Ovary (tissue), 9 donors: ENCODE results near the gene GRK5. TPM values are rescaled to one million over a fixed set of nuclear protein-coding genes. Genes with fewer than 3 reads are reported as not detected.

ENCODE experiments used
- DNase-seq, 5 donors: peaks; one replicate each; pipeline ENCODE4 v3.0.0-alpha.2; 2019 to 2020
- H3K27ac ChIP-seq, 2 donors: fragments of 200-600 bp; one replicate each; pipeline versions ENCODE4 v1.5.1 to v1.8.0; 2019 to 2022
- H3K27me3 ChIP-seq: fragments of 200-600 bp; one replicate; pipeline ENCODE4 v1.8.0; 2022
- H3K36me3 ChIP-seq: fragments of 200-600 bp; sonication (generic); one replicate; pipeline ENCODE4 v1.5.1; 2019
- H3K4me1 ChIP-seq: one replicate; pipeline ENCODE4 v1.8.1; 2013; ENCODE audit warnings: mild to moderate bottlenecking, moderate library complexity; ENCODE audit not compliant: insufficient read depth
- H3K4me3 ChIP-seq: fragments of 200-600 bp; sonication (generic); one replicate; pipeline ENCODE4 v1.5.1; 2017
- H3K9me3 ChIP-seq, 2 donors: fragments of 200-600 bp in 1 of 2; sonication (generic) in 1 of 2; one replicate each; pipeline versions ENCODE4 v1.5.1 to v1.8.1; 2013 to 2019; ENCODE audit warnings: mild to moderate bottlenecking in 1 of 2, moderate library complexity in 1 of 2
- EP300 ChIP-seq: sonication (generic); formaldehyde crosslinking; IDR thresholded peaks from one replicate; pipeline ENCODE4 v1.6.1; 2017; ENCODE audit warnings: antibody characterized with exemption
- POLR2A ChIP-seq: fragments of 450-650 bp; IDR thresholded peaks from one replicate; pipeline ENCODE4 v1.6.1; 2017; ENCODE audit warnings: antibody characterized with exemption, mild to moderate bottlenecking, moderate library complexity
- WGBS, 3 donors: extraction: QIAGEN DNeasy Blood & Tissue Kit in 1 of 3; methylation state at CpG; one replicate each; pipeline versions ENCODE4 v1.1.5 to v1.1.7; 2013 to 2017; 5-methylcytosine and 5-hydroxymethylcytosine counted together
- intact Hi-C, 4 donors: fragments of 100-400 bp; cut with DNase I; formaldehyde crosslinking; loops; one replicate each; pipeline versions ENCODE4 v1.11.0 to v1.15.1; 2022 to 2023
- polyA plus RNA-seq, 2 donors: library from polyadenylated mRNA; stranded (reverse); fragments of 200-250 nt in 1 of 2; fragments of 350-450 nt in 1 of 2; fragmentation: Illumina TruSeq in 1 of 2; extraction: RNeasy Lipid Tissue Mini Kit (QIAGEN cat#74804) in 1 of 2; gene quantifications; one replicate each; pipeline ENCODE4 v1.2.3, GENCODE V29; 2013 to 2014
- total RNA-seq, 7 donors: library from RNA; depleted of rRNA in 2 of 7; stranded (reverse); fragments of >200 nt in 2 of 7; fragmentation: NEBNext Ultra II Directional in 3 of 7; extraction: Animal tissue kit (Norgen Biotek cat#: 25700) in 3 of 7; gene quantifications; one replicate each; pipeline versions ENCODE4 v1.1.0 to v1.2.4, GENCODE V29; 2016 to 2023
- TF ChIP-seq, protein P1 (sequence below), 3 donors: fragments of 450-650 bp in 2 of 3; fragments of 200-600 bp in 1 of 3; IDR thresholded peaks; one replicate each; pipeline versions ENCODE4 v1.5.1 to v1.8.0; 2016 to 2022; ENCODE audit warnings: antibody characterized with exemption in 3 of 3, mild to moderate bottlenecking in 1 of 3
- donor health status: DM: no; HTN: no; CAD: no; lungs with moderate emphysema.
- donor health status: DM: no; HTN: no; CAD: no.
- donor health status: Bipolar disorder and iron deficiency.
- donor health status: DM: yes; HTN: yes; CAD: no.
- donor health status: DM: no; HTN: no; CAD: no.
- donor health status: DM: yes; HTN: yes; CAD: no.

The GRK5 gene
- total and polyA plus RNA-seq, 9 donors: 10.0 to 115 (median 38.2) TPM

DNA sequence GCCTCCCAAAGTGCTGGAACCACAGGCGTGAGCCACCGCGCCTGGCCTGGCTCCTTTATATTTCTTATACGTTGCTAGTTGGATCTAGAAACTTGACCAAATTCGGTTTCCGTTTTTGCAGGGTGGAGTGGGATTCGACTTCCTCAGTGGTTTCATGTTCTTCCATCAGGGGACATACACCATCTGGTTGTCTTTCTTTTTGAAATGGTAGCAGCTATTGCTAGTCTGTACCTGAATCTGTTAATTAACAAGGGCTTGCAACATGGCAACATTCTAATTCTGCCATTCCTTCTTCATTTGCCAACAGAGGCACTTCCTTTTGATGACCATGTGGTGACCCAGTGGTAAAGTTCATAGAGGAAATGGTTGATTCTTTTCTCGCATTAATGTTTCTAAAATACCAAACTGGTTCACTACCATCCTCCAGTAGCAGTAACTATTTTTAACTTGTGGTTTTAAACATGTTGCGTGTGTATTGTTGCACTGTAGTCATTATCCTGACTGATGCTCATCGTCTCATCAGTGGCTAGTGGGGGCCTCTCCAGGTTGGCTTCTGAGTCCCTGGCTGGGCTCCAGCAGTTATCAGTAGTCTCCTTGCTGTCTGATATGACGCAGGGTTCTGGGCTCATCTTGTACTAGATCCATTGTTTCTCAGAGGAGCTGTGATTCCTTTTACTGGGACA is 175.9 kb downstream of the GRK5 start:
- intact Hi-C loops: no loop called here
- WGBS, 3 donors: 88 to 89% (median 89%) methylated on average over 11 of the region's 11 CpGs
- H3K27ac ChIP-seq: no peak overlapping the region

DNA sequence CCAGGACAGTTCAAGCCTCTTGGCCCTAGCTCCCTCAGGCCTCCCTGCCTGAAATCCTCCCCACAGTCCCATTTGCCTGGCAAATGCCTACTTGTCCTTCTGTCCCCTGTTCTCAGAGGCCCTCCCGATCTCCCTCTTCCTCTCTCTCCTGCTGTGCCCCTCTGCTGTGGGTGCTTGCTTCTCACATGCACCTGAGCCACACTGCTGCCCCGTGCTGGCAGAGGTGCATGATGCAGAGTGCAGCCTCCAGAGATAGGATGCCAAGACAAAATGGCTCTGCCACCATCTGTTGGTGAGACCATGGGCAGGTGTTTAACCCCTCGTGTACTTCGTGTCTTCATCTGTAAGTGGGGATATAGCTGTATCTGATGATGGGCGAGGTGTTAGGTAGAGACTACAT is 176.8 kb downstream of the GRK5 start:
- no peak overlapping the region for H3K4me3 ChIP-seq
- WGBS, 3 donors: 92 to 97% (median 94%) methylated on average over 5 of the region's 5 CpGs
- intact Hi-C loops: no loop called here
- H3K4me1 ChIP-seq: no peaks in the 10 kb centered on the region
- TF ChIP-seq POLR2A (no peak), EP300 (no peak)
- TF ChIP-seq, protein P1, sequence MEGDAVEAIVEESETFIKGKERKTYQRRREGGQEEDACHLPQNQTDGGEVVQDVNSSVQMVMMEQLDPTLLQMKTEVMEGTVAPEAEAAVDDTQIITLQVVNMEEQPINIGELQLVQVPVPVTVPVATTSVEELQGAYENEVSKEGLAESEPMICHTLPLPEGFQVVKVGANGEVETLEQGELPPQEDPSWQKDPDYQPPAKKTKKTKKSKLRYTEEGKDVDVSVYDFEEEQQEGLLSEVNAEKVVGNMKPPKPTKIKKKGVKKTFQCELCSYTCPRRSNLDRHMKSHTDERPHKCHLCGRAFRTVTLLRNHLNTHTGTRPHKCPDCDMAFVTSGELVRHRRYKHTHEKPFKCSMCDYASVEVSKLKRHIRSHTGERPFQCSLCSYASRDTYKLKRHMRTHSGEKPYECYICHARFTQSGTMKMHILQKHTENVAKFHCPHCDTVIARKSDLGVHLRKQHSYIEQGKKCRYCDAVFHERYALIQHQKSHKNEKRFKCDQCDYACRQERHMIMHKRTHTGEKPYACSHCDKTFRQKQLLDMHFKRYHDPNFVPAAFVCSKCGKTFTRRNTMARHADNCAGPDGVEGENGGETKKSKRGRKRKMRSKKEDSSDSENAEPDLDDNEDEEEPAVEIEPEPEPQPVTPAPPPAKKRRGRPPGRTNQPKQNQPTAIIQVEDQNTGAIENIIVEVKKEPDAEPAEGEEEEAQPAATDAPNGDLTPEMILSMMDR (IDR thresholded peaks at IDR 0.05): no peak
- DNase-seq: no peak
- no peak overlapping the region for H3K27ac ChIP-seq
- H3K36me3 ChIP-seq: no peaks in the 10 kb centered on the region
- H3K27me3 ChIP-seq: no peaks in the 10 kb centered on the region
- H3K9me3 ChIP-seq: no peaks in the 10 kb centered on the region

More for the DNA sequence above, 175.9 kb downstream of the GRK5 start:
- Histone ChIP-seq H3K4me1 (peaks cover 4% of the 10 kb centered on the region), H3K36me3 (no peaks in the 10 kb centered on the region), H3K4me3 (no peak overlapping the region), H3K27me3 (no peaks in the 10 kb centered on the region), H3K9me3 (no peaks in the 10 kb centered on the region)
- no peak for DNase-seq
- TF ChIP-seq POLR2A: no peak
- TF ChIP-seq, protein P1 (IDR thresholded peaks at IDR 0.05): no peak

DNA sequence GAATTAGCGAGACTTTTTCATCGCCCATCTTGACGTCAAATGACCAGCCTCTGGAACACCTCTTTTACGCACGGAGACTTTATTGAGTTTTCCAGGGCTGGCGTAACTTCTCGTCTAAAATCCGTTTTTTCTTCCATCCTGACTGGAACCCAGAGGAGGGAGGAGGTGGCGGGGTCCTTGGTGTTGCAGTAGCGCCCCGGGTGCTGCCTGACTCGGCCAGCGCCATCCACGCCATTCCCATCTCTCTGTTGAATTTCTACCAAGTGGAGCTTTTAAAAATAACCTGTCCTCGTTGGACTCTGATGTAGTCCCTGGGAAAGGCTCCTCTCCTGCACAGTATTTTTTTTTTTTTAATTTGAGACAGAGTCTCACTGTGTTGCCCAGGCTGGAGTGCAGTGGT is 179.3 kb downstream of the GRK5 start:
- H3K4me1 ChIP-seq: no peaks in the 10 kb centered on the region
- DNase-seq: no peak
- H3K9me3 ChIP-seq: no peaks in the 10 kb centered on the region
- intact Hi-C loops: no loop called here
- no peak for TF ChIP-seq POLR2A
- TF ChIP-seq, protein P1 (IDR thresholded peaks at IDR 0.05): no peak
- no peak for TF ChIP-seq EP300
- no peak overlapping the region for H3K27ac ChIP-seq
- H3K27me3 ChIP-seq: no peaks in the 10 kb centered on the region
- 93 to 96% (median 96%) methylated on average over 15 of the region's 15 CpGs for WGBS, 3 donors
- no peak overlapping the region for H3K4me3 ChIP-seq
- H3K36me3 ChIP-seq: no peaks in the 10 kb centered on the region

DNA sequence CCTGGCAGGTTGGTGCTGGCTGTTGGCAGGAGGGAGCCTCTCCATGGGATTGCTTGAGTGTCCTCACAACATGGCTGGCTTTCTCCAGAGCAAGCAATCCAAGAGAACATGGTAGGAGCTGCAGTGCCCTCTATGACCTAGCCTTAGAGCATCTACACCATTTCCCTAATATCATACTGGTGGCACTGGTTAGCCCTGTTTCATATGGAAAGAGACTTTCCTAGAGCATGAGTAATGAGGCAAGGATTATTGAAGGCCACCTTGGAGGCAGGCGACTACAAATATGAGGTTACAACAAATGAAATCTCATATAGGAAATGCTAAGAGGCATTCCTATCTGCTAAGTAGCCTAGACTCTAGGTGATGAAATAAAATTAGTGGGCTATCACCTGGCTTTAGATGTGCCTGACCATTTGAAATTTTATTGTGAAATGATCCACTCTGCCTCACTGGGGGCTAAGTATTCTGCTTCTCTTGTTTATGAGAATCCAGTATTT is 181.5 kb downstream of the GRK5 start:
- intact Hi-C loops: no loop called here
- no peak for DNase-seq
- TF ChIP-seq EP300 (no peak), POLR2A (no peak)
- TF ChIP-seq, protein P1 (IDR thresholded peaks at IDR 0.05): no peak
- Histone ChIP-seq H3K27me3 (no peaks in the 10 kb centered on the region), H3K27ac (no peak overlapping the region), H3K36me3 (no peaks in the 10 kb centered on the region), H3K4me3 (no peak overlapping the region), H3K9me3 (no peaks in the 10 kb centered on the region), H3K4me1 (no peaks in the 10 kb centered on the region)
- WGBS, 3 donors: 89 to 100% (median 97%) methylated on average over 1 of the region's 1 CpG
